GM23248 (cell line): ENCODE data around the gene TCF12. TPM values are rescaled to one million over a fixed set of nuclear protein-coding genes. Genes with fewer than 3 reads are reported as not detected.

ENCODE experiments used
- DNase-seq: peaks from one replicate; pipeline ENCODE4 v3.0.0-alpha.2; 2015
- H2AFZ ChIP-seq: fragments of 200-600 bp; sonication (generic); 2 replicates; pipeline ENCODE4 v1.6.1; 2016; ENCODE audit warnings: antibody characterized with exemption
- H3F3A ChIP-seq: fragments of 200-600 bp; sonication (generic); 2 replicates; pipeline ENCODE4 v1.6.1; 2016; ENCODE audit warnings: mild to moderate bottlenecking, antibody characterized with exemption, mixed run types; ENCODE audit not compliant: insufficient read depth
- H3K27ac ChIP-seq: fragments of 200-600 bp; sonication (generic); 2 replicates; pipeline ENCODE4 v1.5.1; 2016; ENCODE audit warnings: mild to moderate bottlenecking
- H3K27me3 ChIP-seq: fragments of 200-600 bp; sonication (generic); replicated peaks from 2 replicates; pipeline ENCODE4 v1.6.1; 2016; ENCODE audit warnings: mild to moderate bottlenecking; ENCODE audit not compliant: insufficient read depth
- H3K36me3 ChIP-seq: fragments of 200-600 bp; sonication (generic); 2 replicates; pipeline ENCODE4 v1.6.1; 2016; ENCODE audit warnings: low read depth, mild to moderate bottlenecking
- H3K4me1 ChIP-seq: fragments of 200-600 bp; sonication (generic); 2 replicates; pipeline ENCODE4 v1.6.1; 2016; ENCODE audit warnings: mild to moderate bottlenecking; ENCODE audit not compliant: insufficient read depth
- H3K4me2 ChIP-seq: fragments of 200-600 bp; sonication (generic); one replicate; pipeline ENCODE4 v1.6.1; 2016; ENCODE audit warnings: mild to moderate bottlenecking; ENCODE audit not compliant: unreplicated experiment
- H3K4me3 ChIP-seq: fragments of 200-600 bp; sonication (generic); 2 replicates; pipeline ENCODE4 v1.5.1; 2016; ENCODE audit warnings: mild to moderate bottlenecking
- H3K79me2 ChIP-seq: fragments of 200-600 bp; sonication (generic); 2 replicates; pipeline ENCODE4 v1.6.1; 2016; ENCODE audit warnings: mild to moderate bottlenecking; ENCODE audit not compliant: insufficient read depth
- H3K9ac ChIP-seq: fragments of 200-600 bp; sonication (generic); 2 replicates; pipeline ENCODE4 v1.6.1; 2016; ENCODE audit warnings: mild to moderate bottlenecking
- H3K9me2 ChIP-seq: fragments of 200-600 bp; sonication (generic); 2 replicates; pipeline ENCODE4 v1.6.1; 2016; ENCODE audit warnings: mixed run types, mild to moderate bottlenecking, moderate library complexity; ENCODE audit not compliant: insufficient read depth
- H3K9me3 ChIP-seq: fragments of 200-600 bp; sonication (generic); one replicate; pipeline ENCODE4 v1.6.1; 2017; ENCODE audit warnings: low read depth
- H4K20me1 ChIP-seq: fragments of 200-600 bp; sonication (generic); 2 replicates; pipeline ENCODE4 v1.6.0; 2016; ENCODE audit not compliant: insufficient read depth
- EZH2 ChIP-seq: fragments of 200-600 bp; sonication (generic); IDR thresholded peaks from 2 replicates; pipeline ENCODE4 v1.6.1; 2018; ENCODE audit warnings: antibody characterized with exemption, mild to moderate bottlenecking; ENCODE audit not compliant: insufficient read depth, poor library complexity, severe bottlenecking
- EZH2phosphoT487 ChIP-seq: fragments of 200-600 bp; sonication (generic); IDR thresholded peaks from 2 replicates; pipeline ENCODE4 v1.6.1; 2018; ENCODE audit warnings: antibody characterized with exemption, moderate library complexity, mild to moderate bottlenecking, low read depth; ENCODE audit not compliant: insufficient read depth
- WGBS, 2 experiments: methylation state at CpG; one replicate each; pipeline ENCODE4 v1.1.6; 2015 to 2017; ENCODE audit warnings: low lambda C conversion rate in 2 of 2, low coverage in 1 of 2; ENCODE audit errors: missing lambda C conversion rate in 2 of 2; 5-methylcytosine and 5-hydroxymethylcytosine counted together
- in situ Hi-C: fragments of 300-500 bp; cut with MboI; formaldehyde crosslinking; loops from 2 replicates; pipeline ENCODE4 v1.15.0; 2020
- polyA plus RNA-seq: library from polyadenylated mRNA; unstranded; fragments of >200 nt; fragmentation: Nextera tagmentation; extraction: Ambion mirVana; gene quantifications from 2 replicates; pipeline ENCODE4 v1.2.1, GENCODE V29; 2016
- total RNA-seq: library from RNA; depleted of rRNA; stranded (reverse); fragments of >200 nt; shearing (Covaris generic); gene quantifications from 2 replicates; pipeline ENCODE4 v1.2.3, GENCODE V29; 2014

Gene TCF12
- total and polyA plus RNA-seq, 2 experiments from 2014 or later: 53.6 to 58.6 TPM

DNA sequence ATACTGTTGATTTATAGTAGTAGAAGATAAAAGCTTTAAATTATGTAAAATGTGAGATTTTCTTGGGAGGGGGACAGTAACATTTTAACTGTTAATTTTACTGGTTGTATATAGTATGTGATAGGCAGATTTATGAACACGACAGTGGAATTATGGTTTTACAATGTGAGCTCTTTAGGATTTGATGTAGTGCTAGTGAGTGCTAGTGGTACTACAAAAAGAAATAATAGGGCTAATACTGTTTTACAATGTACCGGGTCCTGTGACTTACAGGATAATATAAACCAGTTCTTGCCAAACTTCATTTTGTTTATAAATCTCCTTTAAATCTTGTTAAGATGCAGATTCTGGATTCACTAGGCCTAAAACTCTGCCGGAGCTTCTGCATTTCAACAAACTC lies 165.7 kb downstream of the TCF12 start:
- Histone ChIP-seq H3K9ac (no peak overlapping the region), H3K9me3 (no peaks in the 10 kb centered on the region), H3F3A (no peaks in the 10 kb centered on the region), H3K27me3 (no peaks in the 10 kb centered on the region), H3K36me3 (no peaks in the 10 kb centered on the region), H3K79me2 (peaks cover 88% of the 10 kb centered on the region), H4K20me1 (no peaks in the 10 kb centered on the region), H3K4me3 (no peak overlapping the region), H3K4me1 (no peaks in the 10 kb centered on the region), H3K9me2 (no peaks in the 10 kb centered on the region), H2AFZ (no peak overlapping the region), H3K4me2 (no peak overlapping the region), H3K27ac (no peak overlapping the region)
- DNase-seq: no peak
- no peak for TF ChIP-seq EZH2phosphoT487
- no peak for TF ChIP-seq EZH2
- 69 to 75% methylated on average over 3 of the region's 3 CpGs for WGBS, 2 experiments
- in situ Hi-C loops: no loop called here

GRCh38 chr15:57085267-57085666 lies 166.8 kb downstream of the TCF12 start:
- Histone ChIP-seq H3K9me2 (no peaks in the 10 kb centered on the region), H3K9ac (no peak overlapping the region), H3K4me3 (no peak overlapping the region), H3K27ac (no peak overlapping the region), H2AFZ (no peak overlapping the region), H3K36me3 (no peaks in the 10 kb centered on the region), H3K79me2 (peaks cover 88% of the 10 kb centered on the region), H3K9me3 (no peaks in the 10 kb centered on the region), H4K20me1 (no peaks in the 10 kb centered on the region), H3K4me2 (no peak overlapping the region), H3F3A (no peaks in the 10 kb centered on the region), H3K27me3 (no peaks in the 10 kb centered on the region), H3K4me1 (no peaks in the 10 kb centered on the region)
- DNase-seq: no peak
- in situ Hi-C loops: no loop called here
- TF ChIP-seq EZH2 (no peak), EZH2phosphoT487 (no peak)
- 88 to 90% methylated on average over 4 of the region's 4 CpGs for WGBS, 2 experiments

DNA sequence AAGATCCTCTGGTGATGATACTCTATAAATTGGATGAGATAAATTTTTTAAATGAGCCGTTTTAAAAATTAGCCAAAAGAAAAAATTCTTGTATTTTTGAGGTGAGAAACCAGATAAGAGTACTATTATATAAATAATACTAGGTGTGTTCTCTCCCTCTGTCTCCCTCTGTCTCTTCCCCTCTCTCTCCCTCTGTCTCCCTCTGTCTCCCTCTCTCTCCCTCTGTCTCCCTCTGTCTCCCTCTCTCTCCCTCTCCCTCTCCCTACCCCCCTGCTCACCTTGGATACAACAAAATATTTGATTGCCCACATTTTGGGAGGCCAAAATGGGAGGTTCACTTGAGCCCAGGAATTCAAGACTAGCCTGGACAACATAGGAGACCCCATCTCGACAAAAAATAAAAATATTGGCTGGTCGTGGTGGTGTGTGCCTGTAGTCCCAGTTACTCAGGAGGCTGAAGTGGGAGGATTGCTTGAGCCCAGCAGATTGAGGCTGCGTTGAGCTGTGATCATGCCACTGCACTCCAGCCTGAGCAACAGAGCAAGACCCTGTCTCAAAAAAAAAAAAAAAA lies 168.5 kb downstream of the TCF12 start:
- Histone ChIP-seq H3K79me2 (peaks cover 87% of the 10 kb centered on the region), H3F3A (no peaks in the 10 kb centered on the region), H4K20me1 (no peaks in the 10 kb centered on the region), H3K4me2 (no peak overlapping the region), H3K27me3 (no peaks in the 10 kb centered on the region), H3K9ac (no peak overlapping the region), H3K9me2 (no peaks in the 10 kb centered on the region), H3K36me3 (no peaks in the 10 kb centered on the region), H3K27ac (no peak overlapping the region), H3K4me1 (no peaks in the 10 kb centered on the region), H2AFZ (no peak overlapping the region), H3K4me3 (no peak overlapping the region), H3K9me3 (no peaks in the 10 kb centered on the region)
- in situ Hi-C loops: no loop called here
- no peak for DNase-seq
- no peak for TF ChIP-seq EZH2
- TF ChIP-seq EZH2phosphoT487: no peak
- 94 to 95% methylated on average over 4 of the region's 4 CpGs for WGBS, 2 experiments

GRCh38 chr15:57089815-57090495 lies 171.5 kb downstream of the TCF12 start:
- 96 to 97% methylated on average over 6 of the region's 6 CpGs for WGBS, 2 experiments
- H3K36me3 ChIP-seq: peaks cover 7% of the 10 kb centered on the region; the same call in 1 of the 2 replicates
- H3F3A ChIP-seq: no peaks in the 10 kb centered on the region
- H3K9me3 ChIP-seq: no peaks in the 10 kb centered on the region
- no peak for TF ChIP-seq EZH2
- no peak for TF ChIP-seq EZH2phosphoT487
- H4K20me1 ChIP-seq: no peaks in the 10 kb centered on the region
- in situ Hi-C loops: no loop called here
- no peak overlapping the region for H3K9ac ChIP-seq
- H2AFZ ChIP-seq: no peak overlapping the region
- H3K27me3 ChIP-seq: no peaks in the 10 kb centered on the region
- H3K9me2 ChIP-seq: no peaks in the 10 kb centered on the region
- no peaks in the 10 kb centered on the region for H3K4me1 ChIP-seq
- DNase-seq: no peak
- no peak overlapping the region for H3K4me3 ChIP-seq
- H3K4me2 ChIP-seq: no peak overlapping the region
- peaks cover 78% of the 10 kb centered on the region for H3K79me2 ChIP-seq
- H3K27ac ChIP-seq: no peak overlapping the region
